ENCODE results near the gene MEIOC.
A peak's percentile ranks its signal among the peaks of the same experiment; 100 is the strongest.
"Not testable (repeated sequence)": the region's sequence is repeated elsewhere in the genome, so short reads cannot be mapped to it uniquely, and the experiment has no call there.

Gene MEIOC

GRCh38 chr17:44689477-44690217 is 33.4 kb downstream of the MEIOC start, which contains the start of gene CCDC43:
Gene CCDC43 (minus strand): TSS chr17:44689776. CDS start chr17:44689753, 23 bp downstream.
- Histone ChIP-seq H2BK5ac (ENCODE audit: low read depth, low read length, poor library complexity) (peak within 1 kb of the TSS; percentile 52), H3K4ac (ENCODE audit: low read depth, low read length) (peak within 1 kb of the TSS; percentile 89), H2BK12ac (ENCODE audit: low read length) (no peak within 1 kb of the TSS), H3K79me1 (ENCODE audit: low read length) (peaks cover 8% of the 10 kb centered on the region), H3K9ac (ENCODE audit: low read length) (peak within 1 kb of the TSS; percentile 89), H4K91ac (ENCODE audit: low read depth, low read length) (peak within 1 kb of the TSS; percentile 59), H2AFZ (ENCODE audit: insufficient read depth, low read length, poor library complexity) (peak within 1 kb of the TSS; percentile 82), H3K4me1 (ENCODE audit: control insufficient read depth in 1 of 2, insufficient read depth in 2 of 2, low read length in 2 of 2) (peaks cover 0 to 7% of the 10 kb centered on the region in 2 experiments), H3K14ac (ENCODE audit: low read length) (peak within 1 kb of the TSS; percentile 85), H2BK120ac (ENCODE audit: insufficient read depth, low read length, poor library complexity) (peak within 1 kb of the TSS; percentile 59), H3K4me3 (ENCODE audit: low read depth, low read length) (peak within 1 kb of the TSS; percentile 95), H4K8ac (ENCODE audit: low read depth, low read length) (peak within 1 kb of the TSS; percentile 98), H4K12ac (ENCODE audit: low read depth, low read length) (peak within 1 kb of the TSS; percentile 93), H3K27ac (ENCODE audit: low read depth, low read length) (peak within 1 kb of the TSS; percentile 56), H3K36me3 (ENCODE audit: control insufficient read depth in 1 of 2, insufficient read depth in 2 of 2, low read length in 2 of 2) (no peaks in the 10 kb centered on the region), H3K27me3 (ENCODE audit: insufficient read depth, low read length) (no peaks in the 10 kb centered on the region), H3K18ac (ENCODE audit: low read length) (peak within 1 kb of the TSS; percentile 89), H2AK5ac (ENCODE audit: low read length) (peak within 1 kb of the TSS; percentile 64), H3K23ac (ENCODE audit: low read length) (no peak within 1 kb of the TSS), H3K4me2 (ENCODE audit: low read length) (peak within 1 kb of the TSS; percentile 92), H3K9me3 (ENCODE audit: insufficient read depth, low read depth, low read length) (no peaks in the 10 kb centered on the region), H3K79me2 (ENCODE audit: control insufficient read depth, insufficient read depth, low read length, poor library complexity) (peaks cover 8% of the 10 kb centered on the region)
- peak; percentile 97 to 100 for DNase-seq
- no CpG with 5 or more reads among the region's 51 CpGs for WGBS (ENCODE audit: extremely low coverage, insufficient coverage, insufficient read length)

- H3K36me3 ChIP-seq (ENCODE audit: control insufficient read depth in 1 of 2, insufficient read depth in 2 of 2, low read length in 2 of 2); H3K4me1 ChIP-seq (ENCODE audit: control insufficient read depth in 1 of 2, insufficient read depth in 2 of 2, low read length in 2 of 2): not testable (repeated sequence)
These were observed 34.6 kb downstream of the MEIOC start for GRCh38 chr17:44690746-44691306.

GRCh38 chr17:44693609-44694008 is 37.3 kb downstream of the MEIOC start:
- Histone ChIP-seq H3K36me3 (ENCODE audit: control insufficient read depth in 1 of 2, insufficient read depth in 2 of 2, low read length in 2 of 2) (no peaks in the 10 kb centered on the region), H3K9me3 (ENCODE audit: insufficient read depth, low read depth, low read length) (no peaks in the 10 kb centered on the region), H3K4me1 (ENCODE audit: control insufficient read depth in 1 of 2, insufficient read depth in 2 of 2, low read length in 2 of 2) (peaks cover 0 to 7% of the 10 kb centered on the region in 2 experiments), H4K12ac (ENCODE audit: low read depth, low read length) (no peak overlapping the region), H2AFZ (ENCODE audit: insufficient read depth, low read length, poor library complexity) (no peak overlapping the region), H3K79me2 (ENCODE audit: control insufficient read depth, insufficient read depth, low read length, poor library complexity) (peaks cover 8% of the 10 kb centered on the region), H4K8ac (ENCODE audit: low read depth, low read length) (no peak overlapping the region), H3K14ac (ENCODE audit: low read length) (no peak overlapping the region), H2AK5ac (ENCODE audit: low read length) (no peak overlapping the region), H4K91ac (ENCODE audit: low read depth, low read length) (no peak overlapping the region), H2BK12ac (ENCODE audit: low read length) (no peak overlapping the region), H3K27me3 (ENCODE audit: insufficient read depth, low read length) (no peaks in the 10 kb centered on the region), H3K4ac (ENCODE audit: low read depth, low read length) (no peak overlapping the region), H2BK120ac (ENCODE audit: insufficient read depth, low read length, poor library complexity) (no peak overlapping the region), H3K4me3 (ENCODE audit: low read depth, low read length) (no peak overlapping the region), H3K23ac (ENCODE audit: low read length) (no peak overlapping the region), H3K4me2 (ENCODE audit: low read length) (no peak overlapping the region), H3K9ac (ENCODE audit: low read length) (no peak overlapping the region), H3K18ac (ENCODE audit: low read length) (no peak overlapping the region), H3K79me1 (ENCODE audit: low read length) (peaks cover 8% of the 10 kb centered on the region), H3K27ac (ENCODE audit: low read depth, low read length) (no peak overlapping the region), H2BK5ac (ENCODE audit: low read depth, low read length, poor library complexity) (no peak overlapping the region)
- WGBS (ENCODE audit: extremely low coverage, insufficient coverage, insufficient read length) = 100% methylated on average over 3 of the region's 11 CpGs
- no peak for DNase-seq

More at GRCh38 chr17:44690746-44691306, 34.6 kb downstream of the MEIOC start:
- not testable (repeated sequence) for H3K18ac ChIP-seq (ENCODE audit: low read length); H3K4me3 ChIP-seq (ENCODE audit: low read depth, low read length); H4K12ac ChIP-seq (ENCODE audit: low read depth, low read length); H2BK12ac ChIP-seq (ENCODE audit: low read length); H3K79me2 ChIP-seq (ENCODE audit: control insufficient read depth, insufficient read depth, low read length, poor library complexity); H3K79me1 ChIP-seq (ENCODE audit: low read length); H3K27me3 ChIP-seq (ENCODE audit: insufficient read depth, low read length); H3K4ac ChIP-seq (ENCODE audit: low read depth, low read length); H3K9ac ChIP-seq (ENCODE audit: low read length); H2BK120ac ChIP-seq (ENCODE audit: insufficient read depth, low read length, poor library complexity); H3K4me2 ChIP-seq (ENCODE audit: low read length); H4K91ac ChIP-seq (ENCODE audit: low read depth, low read length); H2AK5ac ChIP-seq (ENCODE audit: low read length); H3K23ac ChIP-seq (ENCODE audit: low read length); H2AFZ ChIP-seq (ENCODE audit: insufficient read depth, low read length, poor library complexity); H3K27ac ChIP-seq (ENCODE audit: low read depth, low read length); H3K14ac ChIP-seq (ENCODE audit: low read length); H2BK5ac ChIP-seq (ENCODE audit: low read depth, low read length, poor library complexity); H3K9me3 ChIP-seq (ENCODE audit: insufficient read depth, low read depth, low read length)
- peak; percentile 63 to 92 for DNase-seq
- WGBS (ENCODE audit: extremely low coverage, insufficient coverage, insufficient read length) = no CpG with 5 or more reads among the region's 21 CpGs
- H4K8ac ChIP-seq (ENCODE audit: low read depth, low read length) = peak overlapping the region; percentile 43

GRCh38 chr17:44700288-44700687 is 44.0 kb downstream of the MEIOC start:
- WGBS (ENCODE audit: extremely low coverage, insufficient coverage, insufficient read length) = no CpG with 5 or more reads among the region's 10 CpGs
- H2AK5ac ChIP-seq (ENCODE audit: low read length); H2BK12ac ChIP-seq (ENCODE audit: low read length): not testable (repeated sequence)

More at GRCh38 chr17:44700288-44700687, 44.0 kb downstream of the MEIOC start:
- H3K36me3 ChIP-seq (ENCODE audit: control insufficient read depth in 1 of 2, insufficient read depth in 2 of 2, low read length in 2 of 2); H3K4ac ChIP-seq (ENCODE audit: low read depth, low read length); H3K4me1 ChIP-seq (ENCODE audit: control insufficient read depth in 1 of 2, insufficient read depth in 2 of 2, low read length in 2 of 2); H4K91ac ChIP-seq (ENCODE audit: low read depth, low read length); H3K9ac ChIP-seq (ENCODE audit: low read length); H3K9me3 ChIP-seq (ENCODE audit: insufficient read depth, low read depth, low read length); H2BK5ac ChIP-seq (ENCODE audit: low read depth, low read length, poor library complexity); DNase-seq; H3K27me3 ChIP-seq (ENCODE audit: insufficient read depth, low read length); H3K4me3 ChIP-seq (ENCODE audit: low read depth, low read length); H3K27ac ChIP-seq (ENCODE audit: low read depth, low read length); H3K18ac ChIP-seq (ENCODE audit: low read length); H3K23ac ChIP-seq (ENCODE audit: low read length); H4K8ac ChIP-seq (ENCODE audit: low read depth, low read length); H2BK120ac ChIP-seq (ENCODE audit: insufficient read depth, low read length, poor library complexity); H2AFZ ChIP-seq (ENCODE audit: insufficient read depth, low read length, poor library complexity); H3K4me2 ChIP-seq (ENCODE audit: low read length); H3K79me1 ChIP-seq (ENCODE audit: low read length); H4K12ac ChIP-seq (ENCODE audit: low read depth, low read length); H3K14ac ChIP-seq (ENCODE audit: low read length); H3K79me2 ChIP-seq (ENCODE audit: control insufficient read depth, insufficient read depth, low read length, poor library complexity): not testable (repeated sequence)

All from trophoblast cell (in vitro differentiated cells and primary cell).